Measurements from ENCODE around the gene PMFBP1.

The PMFBP1 gene

GRCh38 chr16:72172105-72173034 lies at the start of gene PMFBP1:
TSS of gene PMFBP1 (minus strand) at chr16:72172155. CDS start at chr16:72171208, 947 bp downstream.
- DNase-seq = no peak

DNA sequence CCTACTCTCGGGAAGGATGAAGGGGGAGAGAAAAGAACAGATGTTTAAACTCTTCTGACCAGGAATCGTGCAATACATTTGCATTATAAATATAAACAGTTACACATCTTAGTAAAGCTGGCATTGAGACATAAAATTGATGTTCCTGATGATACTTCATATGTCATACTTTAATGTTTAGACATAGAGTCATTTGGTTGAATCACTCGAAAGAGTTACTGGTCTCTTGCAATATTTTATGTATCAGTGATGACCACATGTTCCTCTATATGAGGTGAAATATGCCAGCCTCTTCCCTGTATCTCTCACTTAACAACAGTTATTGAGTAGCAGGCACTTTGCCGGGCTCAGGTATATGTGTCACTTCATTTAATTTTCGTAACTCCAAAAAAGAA lies 49.7 kb upstream of the PMFBP1 start:
- DNase-seq = no peak

DNA sequence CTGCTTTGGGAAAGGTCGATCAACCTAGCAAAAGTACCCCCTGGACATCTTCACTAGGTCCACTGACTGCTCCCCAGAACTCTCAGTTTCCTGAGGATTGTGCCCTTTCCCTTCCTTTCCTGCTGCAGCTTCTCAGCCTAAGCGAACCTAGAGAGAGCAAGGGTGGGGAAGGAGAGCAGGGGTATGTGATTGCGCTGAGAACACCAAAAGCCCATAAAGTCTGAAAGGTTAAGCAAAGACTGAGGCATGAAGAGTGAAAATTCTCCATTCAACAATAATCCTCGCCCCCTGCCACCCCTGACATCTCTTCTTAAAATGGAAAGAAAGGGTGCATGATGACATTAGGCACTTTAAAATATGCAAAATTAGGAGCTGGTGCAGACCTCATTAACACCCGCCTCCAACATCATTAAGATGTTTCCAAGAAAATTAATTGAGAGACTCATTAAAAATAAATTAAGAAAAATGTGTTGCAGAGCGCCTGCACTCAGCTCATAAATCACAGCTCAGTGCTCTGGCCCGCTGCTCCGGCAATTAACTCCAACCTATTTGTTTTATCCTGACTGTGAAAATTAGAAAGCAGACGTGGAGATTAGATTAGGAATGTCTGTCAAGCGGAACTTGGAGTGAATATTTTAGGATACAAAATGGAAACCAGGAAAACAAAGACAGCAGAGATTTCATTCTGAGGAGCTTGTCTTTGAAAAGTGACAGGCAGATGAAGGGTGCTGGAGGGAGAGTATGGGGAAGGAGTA lies 49.1 kb upstream of the PMFBP1 start:
- DNase-seq = no peak

DNA sequence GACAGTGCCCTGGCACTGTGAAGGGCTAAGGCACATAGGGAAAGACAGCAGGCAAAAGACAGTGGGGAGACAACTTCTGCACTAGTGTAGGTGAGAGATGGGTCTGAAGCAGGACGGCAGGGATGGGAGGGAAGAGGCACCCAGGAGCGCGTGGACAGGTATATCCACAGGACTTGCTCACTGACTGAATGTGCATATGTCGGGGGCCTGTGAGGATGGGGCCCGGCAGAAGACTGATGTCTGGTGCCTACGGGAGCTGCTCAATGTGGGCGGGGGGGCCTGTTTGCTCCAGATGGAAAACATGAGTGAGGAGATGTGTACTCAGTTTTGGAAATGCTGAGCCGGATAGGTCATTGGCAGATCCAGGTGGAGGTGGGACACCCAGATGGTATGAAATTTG lies 47.3 kb upstream of the PMFBP1 start:
- DNase-seq = no peak

- DNase-seq = no peak
These were observed 44.8 kb upstream of the PMFBP1 start for GRCh38 chr16:72216767-72217166.

GRCh38 chr16:72214821-72215220 lies 42.9 kb upstream of the PMFBP1 start:
- DNase-seq = no peak

DNA sequence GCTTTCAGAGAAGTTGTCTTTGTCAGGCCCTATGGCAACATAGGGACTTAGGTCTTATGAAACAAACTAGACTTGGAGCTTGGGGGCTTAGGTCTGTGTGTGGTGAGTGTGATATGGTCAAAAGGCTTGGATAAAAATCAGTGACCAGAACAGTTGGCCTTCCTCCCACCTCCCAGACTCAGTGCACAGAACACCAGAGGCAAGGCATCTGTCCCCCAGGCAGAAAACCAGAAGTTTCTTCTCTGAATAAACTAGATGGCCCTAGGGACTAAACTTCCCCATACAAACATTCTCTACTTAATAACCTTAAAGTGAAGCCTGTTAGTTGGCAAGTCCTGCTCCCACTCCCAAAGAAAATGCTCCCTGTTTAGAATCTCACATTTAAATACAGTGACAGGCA lies 39.2 kb upstream of the PMFBP1 start:
- no peak for DNase-seq

DNA sequence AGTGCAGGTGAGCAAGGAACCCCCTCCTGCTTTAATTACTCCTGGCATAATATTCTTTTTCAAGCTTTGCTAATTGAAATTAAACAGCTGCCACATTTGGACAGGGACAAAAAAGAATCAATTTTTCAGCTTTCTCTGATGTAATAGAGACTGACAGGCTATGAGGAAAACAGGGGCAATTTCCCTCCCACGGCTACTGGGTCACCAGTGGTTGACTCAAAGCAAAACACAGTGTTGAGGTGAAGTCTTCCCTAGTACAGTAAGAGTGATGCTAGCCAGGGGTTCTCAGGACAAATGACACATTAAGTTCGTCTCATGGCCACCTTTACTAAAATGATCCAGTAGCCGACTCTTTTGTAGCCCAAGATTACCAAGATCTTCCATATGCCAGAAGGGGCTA lies 38.6 kb upstream of the PMFBP1 start:
- no peak for DNase-seq

DNA sequence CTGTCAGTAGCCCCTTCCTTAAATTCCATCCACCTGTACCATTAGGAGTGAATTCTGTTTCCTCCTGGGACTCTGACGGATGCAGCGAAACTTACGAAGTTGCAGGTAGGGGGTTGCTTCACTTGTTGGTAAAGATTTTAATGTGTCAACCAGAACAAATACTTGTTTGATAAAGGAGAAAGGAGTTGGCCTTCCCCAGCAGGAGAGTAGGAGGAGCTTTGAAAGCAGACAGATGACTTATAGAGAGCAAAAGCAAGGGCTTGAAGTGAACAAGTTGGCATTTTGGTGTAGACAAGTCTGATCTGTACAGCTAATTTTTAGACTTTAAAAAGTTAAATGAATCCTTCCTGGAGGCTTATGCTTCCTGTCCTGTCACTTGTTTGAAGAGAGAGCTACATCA lies 38.1 kb upstream of the PMFBP1 start:
- DNase-seq = no peak

DNA sequence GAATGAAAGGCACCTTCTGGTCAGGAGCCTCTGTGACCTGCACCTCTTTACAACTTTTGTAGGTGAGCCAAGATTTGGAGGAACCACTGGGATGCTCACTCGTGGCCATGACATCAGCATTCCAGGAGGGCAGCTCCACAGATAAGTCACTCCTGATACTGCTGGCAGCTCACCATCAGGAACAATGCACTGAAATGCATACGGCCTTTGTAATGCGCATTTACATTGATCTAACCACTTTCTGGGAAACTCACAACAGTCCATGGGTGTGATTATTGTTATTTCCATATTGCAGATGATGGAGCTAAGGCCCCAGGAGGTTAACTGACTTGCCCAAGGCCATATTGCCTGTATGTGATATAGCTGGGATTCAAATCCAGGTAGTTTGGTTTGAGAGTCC lies 34.3 kb upstream of the PMFBP1 start:
- no peak for DNase-seq

- DNase-seq = no peak
These were observed 31.4 kb upstream of the PMFBP1 start for GRCh38 chr16:72203401-72203800.

GRCh38 chr16:72202014-72202413 lies 30.1 kb upstream of the PMFBP1 start:
- no peak for DNase-seq

- no peak for DNase-seq
These were observed 29.4 kb upstream of the PMFBP1 start for GRCh38 chr16:72201387-72201786.

GRCh38 chr16:72199761-72200337 lies 27.9 kb upstream of the PMFBP1 start:
- DNase-seq = no peak

GRCh38 chr16:72198771-72199201 lies 26.8 kb upstream of the PMFBP1 start:
- DNase-seq = no peak

GRCh38 chr16:72198021-72198711 lies 26.2 kb upstream of the PMFBP1 start:
- DNase-seq = peak; percentile 59

DNA sequence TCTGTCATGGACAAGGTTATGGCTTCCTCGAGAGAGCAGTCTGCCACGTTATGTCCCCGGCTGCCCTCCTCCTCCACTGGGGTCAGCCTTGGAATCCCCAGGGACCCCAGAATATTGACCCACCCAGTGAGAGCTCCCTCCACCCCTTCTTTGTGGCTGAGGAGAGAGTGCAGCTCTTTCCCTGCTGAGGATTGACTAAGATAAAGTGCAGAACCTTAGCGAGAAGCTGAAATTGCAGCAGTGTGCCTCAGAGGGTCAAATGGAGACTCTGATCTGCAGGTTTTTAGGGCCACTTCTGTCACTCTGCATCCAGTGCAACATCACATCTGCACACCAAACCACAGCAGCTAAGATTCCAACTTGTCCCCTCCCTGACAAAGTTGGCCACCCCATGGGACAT lies 25.6 kb upstream of the PMFBP1 start:
- no peak for DNase-seq

DNA sequence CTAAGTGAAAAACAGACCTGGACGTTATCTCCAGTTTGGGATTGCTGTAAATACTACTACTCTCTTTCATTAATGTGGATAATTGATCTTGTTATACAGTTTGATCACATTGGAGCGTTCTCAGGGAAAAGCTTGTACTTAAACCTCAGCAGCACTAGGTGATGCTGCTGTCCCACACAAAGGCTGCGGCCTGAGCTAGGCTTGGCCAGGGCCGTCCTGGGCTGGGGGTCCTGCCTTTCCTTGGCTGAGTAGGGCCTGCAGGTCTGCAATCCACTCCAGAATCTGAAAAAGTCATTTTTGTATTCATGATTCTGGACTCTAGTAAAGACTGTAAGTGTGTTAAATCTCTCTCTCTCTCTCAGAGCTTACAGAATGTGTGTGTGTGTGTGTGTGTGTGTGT lies 23.7 kb upstream of the PMFBP1 start:
- DNase-seq = no peak

DNA sequence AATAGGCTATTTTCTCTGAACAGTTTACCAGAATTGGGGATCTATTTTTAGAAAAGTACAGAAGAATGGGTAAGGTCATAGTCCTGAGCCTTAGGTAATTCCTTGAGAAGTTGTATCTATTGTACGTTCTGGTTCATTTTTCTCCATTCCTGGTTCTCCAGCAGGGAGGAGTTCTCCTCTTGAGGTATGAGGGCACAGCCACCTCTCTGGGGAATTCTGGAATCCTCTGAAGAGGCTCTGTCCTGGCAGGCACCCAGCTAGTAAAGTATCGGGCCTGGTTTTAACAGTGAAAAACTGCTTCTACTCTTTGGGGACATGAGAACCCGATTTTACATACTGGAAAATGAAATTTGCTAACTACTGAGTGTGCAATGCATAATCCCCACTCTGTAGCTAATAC lies 19.6 kb upstream of the PMFBP1 start:
- no peak for DNase-seq

DNA sequence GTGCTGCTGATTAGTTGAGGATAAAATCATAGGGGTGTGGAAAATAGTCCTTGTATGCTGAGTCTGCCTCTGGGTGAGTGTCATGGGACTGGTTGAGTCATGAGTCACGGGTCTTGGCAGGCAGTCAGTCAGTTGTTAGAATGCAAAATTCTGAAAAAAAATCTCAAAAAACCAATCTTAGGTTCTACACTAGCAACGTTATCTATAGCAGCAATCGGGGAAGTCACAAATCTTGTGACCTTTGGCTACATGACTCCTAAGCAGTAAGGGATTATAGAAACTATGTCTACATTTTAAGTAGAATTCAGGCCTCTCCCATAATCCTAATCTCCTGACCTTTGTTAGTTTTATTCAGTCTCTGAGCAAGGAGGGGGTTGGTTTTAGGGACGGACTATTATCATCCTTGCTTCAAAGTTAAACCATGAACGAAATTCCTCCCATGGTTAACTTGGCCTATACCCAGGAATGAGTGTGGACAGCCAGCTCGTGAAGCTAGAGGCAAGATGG lies 18.0 kb upstream of the PMFBP1 start:
- DNase-seq = no peak

DNA sequence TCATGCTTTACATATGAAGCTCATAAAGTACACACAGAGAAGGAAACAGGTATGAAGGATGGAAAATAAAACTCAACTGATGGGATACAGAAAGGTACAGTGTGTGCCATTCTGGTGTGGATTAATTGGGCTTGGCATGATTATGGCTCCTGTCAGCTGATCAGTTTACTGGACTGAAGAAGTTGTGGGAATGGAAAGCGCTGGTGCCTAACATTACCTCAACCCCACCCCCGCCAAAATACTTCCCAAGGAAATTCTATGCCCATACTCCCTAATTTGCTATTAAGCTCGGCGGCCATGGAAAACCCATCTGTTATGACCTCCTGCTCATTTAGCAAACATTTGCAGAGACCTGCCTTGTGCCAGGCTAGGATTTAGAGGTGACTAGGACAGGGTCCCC lies 16.6 kb upstream of the PMFBP1 start:
- no peak for DNase-seq

GRCh38 chr16:72187551-72187950 lies 15.6 kb upstream of the PMFBP1 start:
- DNase-seq = no peak

- no peak for DNase-seq
These were observed 11.0 kb upstream of the PMFBP1 start for GRCh38 chr16:72182976-72183375.

Measured in NCI-H1436 treated with DMSO at 0.1 percent for 48 hours (cell line).